ENCODE results near the gene GPR42.
"Not testable (repeated sequence)": the region's sequence is repeated elsewhere in the genome, so short reads cannot be mapped to it uniquely, and the experiment has no call there.

GPR42 gene

DNA sequence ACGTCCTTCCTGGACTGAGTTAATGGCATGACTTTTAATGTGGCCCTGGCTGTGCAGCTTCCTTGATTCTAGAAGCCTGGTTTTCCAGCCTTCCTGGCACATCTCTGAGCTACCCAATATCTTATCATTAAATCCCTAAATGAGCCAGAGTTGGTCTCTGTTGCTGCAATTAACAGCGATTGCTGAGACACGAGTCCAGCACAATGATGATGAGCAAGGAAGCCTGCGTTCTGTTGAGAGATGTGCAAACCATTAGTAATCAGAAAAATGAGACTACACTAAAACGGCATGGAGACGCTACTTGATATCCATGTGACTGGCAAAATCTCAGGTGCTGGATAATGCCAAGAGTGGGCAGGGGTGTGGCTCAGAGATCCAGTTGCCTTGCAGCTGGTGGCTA lies 26.2 kb downstream of the GPR42 start:
- no peak for DNase-seq

DNA sequence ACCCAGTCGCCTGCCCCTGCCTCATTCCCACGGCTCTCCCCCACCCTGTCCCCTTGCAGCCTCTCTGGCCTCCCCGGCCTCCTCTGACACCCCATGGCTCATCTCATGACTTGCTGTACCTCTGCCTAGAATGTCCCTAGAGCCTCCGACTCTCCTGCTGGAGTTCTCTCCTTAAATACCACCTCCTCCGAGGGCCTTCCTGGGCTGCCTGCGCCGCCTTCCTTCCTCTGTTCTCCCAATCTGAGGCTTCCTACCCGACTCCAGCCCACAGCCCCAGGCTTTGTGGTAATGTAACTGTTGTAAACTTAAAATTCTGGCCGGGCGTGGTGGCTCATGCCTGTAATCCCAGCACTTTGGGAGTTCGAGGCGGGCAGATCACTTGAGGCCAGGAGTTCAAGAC lies 27.7 kb downstream of the GPR42 start:
- no peak for DNase-seq

DNA sequence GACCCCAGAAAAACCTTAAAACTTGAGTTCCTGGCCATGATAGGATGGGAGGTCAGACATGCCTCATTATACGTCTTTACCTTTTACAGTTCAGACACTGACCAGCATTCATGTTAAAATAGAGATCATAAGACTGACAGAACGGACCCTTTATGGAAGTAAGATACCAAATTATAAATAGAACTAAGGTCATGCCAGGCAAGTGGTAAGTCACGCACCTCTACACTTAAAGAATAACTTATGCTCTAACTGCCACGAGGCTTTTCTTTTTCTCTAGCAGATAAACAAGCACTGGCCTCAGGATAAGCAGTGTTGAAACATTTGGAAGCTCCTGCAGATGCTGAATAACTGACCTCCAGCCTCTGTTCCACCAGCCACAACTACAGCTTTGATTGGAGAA lies 28.4 kb downstream of the GPR42 start:
- no peak for DNase-seq

DNA sequence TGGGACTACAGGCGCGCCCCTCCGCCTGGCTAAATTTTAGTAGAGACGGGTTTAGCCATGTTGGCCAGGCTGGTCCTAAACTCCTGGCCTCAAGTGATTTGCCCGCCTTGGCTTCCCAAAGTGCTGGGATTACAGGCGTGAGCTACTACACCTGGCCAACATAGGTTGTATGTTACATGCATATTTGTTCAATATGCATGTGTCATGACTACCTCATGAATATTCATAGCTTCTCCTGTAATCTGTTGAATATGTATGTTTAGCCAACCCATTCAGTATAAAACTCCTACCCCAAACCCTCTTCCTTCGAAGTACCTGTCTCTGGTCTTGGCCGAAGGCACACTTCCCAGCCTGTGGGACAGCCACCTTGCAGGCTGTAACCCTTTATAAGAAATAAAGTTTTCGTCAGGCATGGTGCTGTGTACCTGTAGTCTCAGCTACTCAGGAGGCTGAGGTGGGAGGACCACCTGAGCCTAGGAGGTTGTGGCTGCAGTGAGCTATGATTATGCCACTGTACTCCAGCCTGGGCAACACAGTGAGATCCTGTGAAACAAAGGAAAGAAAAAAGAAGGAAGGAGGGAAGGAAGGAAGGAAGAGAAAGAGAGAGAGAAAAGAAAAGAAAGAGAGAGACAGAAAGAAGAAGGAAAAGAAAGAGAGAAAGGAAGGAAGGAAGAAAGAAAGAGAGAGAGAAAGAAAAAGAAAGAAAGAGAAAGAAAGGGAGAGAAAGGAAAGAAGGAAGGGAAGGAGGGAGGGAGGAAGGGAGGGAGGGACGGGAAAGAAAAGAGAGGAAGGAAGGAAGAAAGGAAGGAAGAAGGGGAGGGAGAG lies 29.3 kb downstream of the GPR42 start:
- DNase-seq: no peak

DNA sequence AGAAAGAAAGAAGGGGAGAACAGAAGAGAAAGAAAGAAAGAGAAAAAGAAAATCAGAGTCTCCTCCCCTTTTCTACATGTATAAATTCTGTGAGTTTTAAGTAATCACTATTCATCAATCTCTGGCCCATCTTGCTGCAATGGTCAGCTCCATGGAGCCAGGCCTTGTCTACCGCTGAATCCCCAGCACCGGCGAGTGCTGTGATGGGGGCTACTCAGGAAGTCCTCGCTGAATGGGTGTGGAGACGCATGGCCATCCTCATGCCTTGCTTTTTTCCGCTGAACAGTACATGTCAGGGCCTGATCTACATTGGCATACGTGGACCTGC lies 29.9 kb downstream of the GPR42 start:
- DNase-seq: no peak

DNA sequence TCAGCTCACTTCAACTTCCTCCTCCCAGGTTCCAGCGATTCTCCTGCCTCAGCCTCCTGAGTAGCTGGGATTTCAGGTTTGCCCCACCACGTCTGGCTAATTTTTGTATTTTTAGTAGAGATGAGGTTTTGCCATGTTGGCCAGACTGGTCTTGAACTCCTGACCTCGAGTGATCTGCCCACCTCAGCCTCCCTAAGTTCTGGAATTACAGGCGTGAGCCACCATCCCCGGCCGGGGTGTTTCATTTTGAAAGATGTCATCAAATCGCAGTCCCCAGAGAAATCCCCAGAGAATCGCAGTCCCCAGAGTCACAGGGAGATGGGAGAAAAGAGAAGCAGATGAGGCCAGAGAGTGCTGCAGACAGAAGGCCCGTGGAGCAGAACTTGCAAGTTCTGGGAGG lies 30.5 kb downstream of the GPR42 start:
- not testable (repeated sequence) for DNase-seq

DNA sequence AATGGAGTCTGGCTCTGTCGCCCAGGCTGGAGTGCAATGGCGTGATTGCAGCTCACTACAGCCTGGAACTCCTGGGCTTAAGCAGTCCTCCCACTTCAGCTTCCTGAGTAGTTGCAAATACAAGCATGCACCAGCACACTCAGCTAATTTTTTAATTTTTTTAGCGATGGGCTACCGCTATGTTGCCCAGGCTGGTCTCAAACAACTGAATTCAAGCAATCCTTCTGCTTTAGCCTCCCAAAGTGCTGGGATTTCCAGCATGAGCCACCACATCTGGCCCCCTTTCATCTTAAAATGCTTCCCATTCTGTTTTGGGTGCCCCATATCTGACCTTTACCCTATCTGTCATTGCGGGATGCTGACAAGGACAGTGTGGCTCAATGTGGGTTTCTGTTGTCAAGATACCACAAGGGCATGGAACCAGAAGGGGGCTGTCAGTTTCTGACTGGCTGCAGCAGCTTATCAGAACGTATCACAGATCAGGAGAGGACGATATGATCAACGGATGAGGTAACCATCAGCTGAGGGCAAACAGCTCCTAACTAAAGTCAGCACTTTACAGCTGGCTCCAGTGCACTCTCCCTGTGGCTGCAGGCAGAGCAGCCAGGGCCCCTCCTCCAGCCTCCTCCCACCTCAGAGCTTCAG lies 32.4 kb downstream of the GPR42 start:
- no peak for DNase-seq

DNA sequence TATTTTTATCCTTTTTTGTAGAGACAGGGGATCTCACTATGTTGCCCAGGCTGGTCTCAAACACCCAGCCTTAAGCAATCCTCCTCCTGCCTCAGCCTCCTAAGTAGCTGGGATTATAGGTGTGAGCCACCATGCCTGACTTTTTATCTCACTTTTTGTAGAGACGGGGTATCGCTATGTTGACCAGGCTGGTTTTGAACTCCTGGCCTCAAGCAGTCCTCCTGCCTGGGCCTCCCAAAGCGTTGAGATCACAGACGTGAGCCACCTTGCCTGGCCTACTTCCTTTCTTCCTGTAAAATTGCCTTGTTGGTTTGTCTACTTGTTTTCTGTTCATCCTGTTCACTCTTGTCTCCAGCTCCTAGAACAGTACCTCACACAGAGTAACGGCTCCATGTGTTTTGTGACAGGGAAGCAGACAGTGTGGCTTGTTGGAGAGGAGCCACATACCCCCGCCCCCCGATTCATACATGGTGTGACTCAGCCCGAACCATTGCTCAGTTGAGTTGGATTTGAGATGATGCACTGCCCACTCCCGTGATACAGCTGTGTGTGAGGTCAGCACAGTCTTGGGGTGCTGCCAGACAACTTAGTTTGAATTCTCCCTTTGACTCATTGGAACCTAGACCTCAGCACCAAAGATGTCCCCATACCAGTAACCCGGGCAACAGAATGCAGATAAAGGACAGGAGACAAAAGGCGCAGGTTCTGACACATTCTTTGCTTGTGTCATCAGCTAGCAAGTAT lies 34.2 kb downstream of the GPR42 start:
- no peak for DNase-seq

DNA sequence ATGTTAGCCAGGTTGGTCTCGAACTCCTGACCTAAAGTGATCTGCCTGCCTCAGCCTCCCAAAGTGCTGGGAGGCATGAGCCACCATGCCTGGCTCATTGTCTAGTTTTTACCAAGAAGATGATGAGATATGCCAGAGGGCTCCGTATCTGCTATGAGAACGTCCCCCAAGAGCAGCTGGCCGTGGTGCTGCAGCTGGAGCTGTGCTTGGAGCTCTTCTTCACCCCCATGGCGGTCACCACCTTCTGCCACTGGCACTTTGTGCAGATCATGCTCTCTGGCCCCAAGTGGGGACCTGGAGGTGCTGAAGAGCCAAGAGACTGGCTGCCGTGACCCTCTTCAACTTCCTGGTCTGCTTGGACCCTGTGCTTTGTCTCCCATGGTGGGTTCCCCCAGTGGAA lies 36.8 kb downstream of the GPR42 start:
- no peak for DNase-seq

DNA sequence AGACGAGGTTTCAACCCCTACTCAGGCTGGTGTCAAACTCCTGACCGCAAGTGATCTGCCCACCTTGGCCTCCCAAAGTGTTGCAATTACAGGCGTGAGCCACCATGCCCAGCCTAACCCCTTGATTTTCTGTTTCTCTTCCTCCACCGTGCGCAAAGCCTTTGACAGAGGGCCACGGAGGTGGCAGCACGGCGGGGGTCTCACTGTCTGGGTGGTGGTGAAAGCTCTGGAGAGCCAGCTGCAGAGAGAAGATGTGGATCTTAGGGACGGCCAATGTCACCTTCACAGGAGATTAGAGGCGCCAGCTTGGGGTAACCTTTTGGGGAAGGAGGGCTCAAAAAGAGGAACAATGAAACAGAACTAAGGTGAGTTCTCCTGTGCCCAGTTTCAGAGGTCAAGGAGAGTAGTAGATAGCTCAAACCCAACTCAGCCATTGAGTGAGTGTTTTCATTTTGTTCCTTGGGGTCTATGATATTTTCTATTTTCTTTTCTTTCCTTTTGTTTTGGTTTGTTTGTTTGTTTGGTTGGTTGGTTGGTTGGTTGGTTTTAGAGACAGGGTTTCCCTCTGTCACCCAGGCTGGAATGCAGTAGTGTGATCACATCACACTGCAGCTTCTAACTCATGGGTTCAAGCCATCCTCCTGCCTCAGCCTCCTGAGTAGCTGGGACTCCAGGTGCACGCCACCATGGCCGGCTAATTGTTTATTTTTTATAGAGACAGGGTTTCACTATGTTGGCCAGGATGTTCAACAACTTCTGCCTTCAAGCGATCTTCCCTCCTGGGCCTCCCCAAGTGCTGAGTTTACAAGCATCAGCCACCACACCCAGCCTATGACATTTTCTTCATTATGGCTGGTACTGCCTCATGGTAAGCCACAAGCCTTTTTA lies 37.7 kb downstream of the GPR42 start:
- no peak for DNase-seq

DNA sequence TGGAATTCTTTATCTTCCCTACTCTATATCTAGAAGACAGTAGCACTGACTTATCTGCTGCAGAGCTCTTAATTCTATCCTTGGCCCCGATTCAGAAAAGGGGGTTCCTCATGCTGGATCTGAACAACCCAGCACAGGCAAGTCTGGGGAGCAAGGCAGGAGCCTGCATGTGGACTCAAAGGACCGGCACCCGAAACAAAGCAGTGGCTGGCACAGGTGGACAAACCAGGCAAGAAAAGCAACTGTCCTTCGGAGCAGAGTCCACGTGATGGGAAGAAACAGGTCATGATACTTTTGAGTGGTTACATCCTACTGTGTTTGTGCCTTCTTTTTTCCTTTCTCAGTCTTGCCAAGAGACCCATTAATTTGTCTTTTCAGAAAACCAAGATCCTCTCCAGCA lies 38.3 kb downstream of the GPR42 start:
- DNase-seq: no peak

DNA sequence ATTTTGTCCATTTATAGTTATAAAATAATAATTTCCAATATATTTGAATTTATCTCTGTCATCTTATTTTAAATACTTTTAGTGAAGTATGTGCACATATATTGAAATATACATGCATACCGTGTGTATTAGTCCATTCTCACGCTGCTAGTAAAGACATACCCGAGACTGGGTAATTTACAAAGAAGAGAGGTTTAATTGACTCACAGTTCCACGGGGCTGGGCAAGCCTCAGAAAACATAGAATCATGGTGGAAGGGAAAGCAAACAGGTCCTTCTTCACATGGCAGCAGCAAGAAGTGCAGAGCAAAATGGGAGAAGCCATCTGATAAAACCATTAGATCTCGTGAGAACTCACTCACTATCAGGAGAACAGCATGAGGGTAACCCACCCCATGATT lies 39.6 kb downstream of the GPR42 start:
- no peak for DNase-seq

DNA sequence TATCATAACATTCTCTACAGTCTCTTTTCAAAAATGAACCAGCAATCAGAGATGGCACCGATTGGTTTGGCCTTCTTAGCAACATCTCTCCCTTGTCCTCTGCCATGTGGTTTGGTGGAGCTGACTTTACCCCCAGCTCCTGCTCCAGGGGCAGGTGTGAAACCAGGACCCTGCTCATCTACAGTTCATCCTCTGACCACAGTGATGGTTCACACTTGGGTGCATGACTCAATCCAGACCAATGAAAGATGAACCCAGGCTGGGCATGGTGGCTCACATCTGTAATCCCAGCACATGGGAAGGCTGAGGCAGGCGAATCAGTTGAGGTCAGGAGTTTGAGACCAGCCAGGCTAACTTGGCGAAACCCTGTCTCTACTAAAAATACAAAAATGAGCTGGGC lies 43.6 kb downstream of the GPR42 start:
- no peak for DNase-seq

DNA sequence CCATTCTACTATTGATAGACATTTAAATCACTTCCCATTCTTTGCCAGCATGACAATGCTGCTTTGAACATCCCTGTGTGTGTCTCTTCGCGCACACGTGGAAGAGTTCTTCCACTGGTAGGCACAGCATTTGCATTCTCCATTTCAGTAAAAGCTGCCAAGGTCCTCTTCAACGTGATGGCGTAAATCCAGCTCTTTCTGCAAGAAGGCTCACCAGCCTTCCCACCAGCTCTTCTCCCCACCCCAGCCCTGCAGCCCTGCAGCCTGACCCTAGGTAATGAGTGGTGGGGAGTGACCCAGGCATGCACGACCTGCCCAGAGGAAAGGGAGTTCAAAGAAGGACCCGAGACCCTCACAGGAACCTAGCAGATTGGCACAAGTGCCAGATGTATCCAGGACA lies 45.5 kb downstream of the GPR42 start:
- no peak for DNase-seq

DNA sequence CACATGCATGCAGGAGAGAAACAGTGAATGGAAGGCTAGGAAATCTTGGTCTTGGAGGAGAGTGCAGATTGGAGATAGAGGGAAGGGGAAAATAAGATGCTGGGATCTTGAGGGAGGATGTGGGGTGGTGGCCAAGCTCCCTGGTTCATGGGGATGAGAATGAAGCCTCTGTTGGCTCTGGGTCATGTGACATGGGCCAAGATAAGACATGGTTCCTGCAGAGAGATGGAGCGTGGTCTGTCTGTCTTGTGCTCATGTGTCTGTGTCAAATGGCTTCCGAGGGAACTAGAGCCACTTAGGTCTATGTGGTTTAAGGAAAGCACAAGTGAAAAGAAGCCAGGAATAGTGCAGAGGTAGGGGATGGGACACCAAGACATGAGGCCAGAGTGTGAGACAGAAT lies 46.4 kb downstream of the GPR42 start:
- DNase-seq: no peak

DNA sequence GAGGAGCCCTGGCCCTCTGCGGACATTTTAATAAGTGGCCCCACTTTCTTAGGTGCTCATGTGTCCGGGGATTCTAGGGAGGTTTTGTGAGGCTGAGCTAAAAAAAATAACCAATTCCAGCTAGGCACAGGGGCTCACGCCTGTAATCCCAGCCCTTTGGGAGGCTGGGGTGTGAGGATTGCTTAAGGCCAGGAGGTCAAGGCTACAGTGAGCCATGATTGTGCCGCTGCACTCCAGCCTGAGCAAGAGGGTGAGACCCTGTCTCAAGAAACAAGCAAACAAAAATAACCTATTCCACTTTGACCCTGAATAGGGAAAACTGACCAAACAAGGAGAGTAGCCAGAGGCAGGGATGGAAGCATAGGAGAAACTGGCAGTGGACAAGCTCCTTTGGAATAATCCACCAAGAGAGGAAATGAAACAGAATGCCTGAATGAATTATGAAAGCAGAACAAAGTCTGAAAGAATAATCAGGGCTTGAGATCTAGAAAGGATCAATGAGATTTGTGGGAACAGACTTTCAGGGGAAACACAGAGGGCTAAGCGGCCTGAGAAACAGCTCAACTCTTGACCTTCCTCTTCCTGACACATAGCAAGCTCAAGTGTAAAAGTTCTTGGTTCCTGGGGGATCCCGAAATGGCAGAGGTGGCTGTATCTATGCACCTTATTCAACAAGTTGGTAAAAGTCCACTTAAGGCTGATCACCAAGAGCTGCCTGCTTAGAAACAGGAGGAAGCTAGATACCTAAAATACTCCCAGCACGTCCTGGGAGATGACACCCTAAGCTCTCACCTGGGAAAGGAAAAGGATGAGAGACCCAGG lies 47.1 kb downstream of the GPR42 start:
- no peak for DNase-seq

DNA sequence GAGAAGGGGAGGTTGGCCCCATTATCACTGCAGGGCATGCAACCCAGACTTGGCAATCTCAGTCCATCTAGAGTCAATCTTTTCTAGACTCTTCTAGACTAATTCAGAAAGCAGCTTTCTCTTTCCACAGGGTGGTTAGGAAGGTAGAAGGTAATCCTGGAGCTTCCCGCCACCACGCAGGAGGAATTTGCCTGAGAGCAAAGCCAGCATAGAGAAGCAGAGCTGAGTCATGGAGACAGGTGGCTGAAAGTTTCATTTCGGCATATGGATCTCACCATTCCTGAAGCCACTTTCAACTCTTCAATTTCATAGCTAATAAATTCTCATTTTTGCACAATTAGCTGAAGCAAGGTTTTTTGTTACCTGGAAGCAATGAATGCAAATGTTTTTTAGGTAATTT lies 48.2 kb downstream of the GPR42 start:
- DNase-seq: no peak

DNA sequence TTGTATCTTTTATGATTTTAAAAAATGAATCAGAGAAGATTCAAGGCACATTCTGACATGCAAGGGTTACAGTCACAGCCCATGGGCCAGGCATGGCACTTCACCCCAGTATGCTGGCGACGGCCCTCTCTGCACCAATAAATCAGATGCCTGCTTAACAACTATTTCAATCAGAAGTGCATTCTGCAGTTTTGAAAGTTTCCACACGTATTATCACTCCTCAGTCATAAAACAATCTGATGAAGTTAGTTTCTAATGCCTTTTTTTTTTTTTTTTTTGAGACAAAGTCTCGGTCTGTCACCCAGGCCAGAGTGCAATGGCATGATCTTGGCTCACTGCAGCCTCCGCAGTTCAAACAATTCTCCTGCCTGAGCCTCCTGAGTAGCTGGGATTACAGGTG lies 48.9 kb downstream of the GPR42 start:
- no peak for DNase-seq

DNA sequence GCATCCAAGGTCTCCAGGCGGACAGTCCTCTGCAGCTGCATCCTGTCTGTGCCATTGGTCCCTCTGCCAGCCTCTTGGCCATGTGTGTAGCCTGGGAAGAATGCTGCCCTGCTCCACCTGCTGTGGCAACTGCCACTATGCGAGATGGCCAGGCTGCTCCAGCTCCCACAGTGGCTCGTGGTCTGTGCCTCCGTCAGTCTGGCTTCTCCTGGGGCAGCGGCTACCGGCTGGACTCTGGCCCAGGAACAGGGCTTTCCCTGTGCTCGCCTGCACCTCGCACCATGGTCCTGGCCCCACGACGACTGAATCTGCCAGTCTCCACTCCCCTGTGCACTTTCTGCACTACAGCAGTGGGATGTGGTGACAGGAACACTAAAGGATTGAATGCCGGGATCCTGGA lies 50.5 kb downstream of the GPR42 start:
- DNase-seq: no peak

Data from activated T-cell treated with anti-CD3 and anti-CD28 coated beads for 4 hours (primary cell).